HUES6 (cell line): ENCODE data around the gene ACOXL.
"Not testable (repeated sequence)": the region's sequence is repeated elsewhere in the genome, so short reads cannot be mapped to it uniquely, and the experiment has no call there.

Source experiments
- H3K27ac ChIP-seq: 2 replicates; pipeline ENCODE4 v1.7.0; 2013; ENCODE audit warnings: low read depth, mild to moderate bottlenecking, low read length, inconsistent platforms
- H3K27me3 ChIP-seq: 2 replicates; pipeline ENCODE4 v1.6.1; 2013; ENCODE audit warnings: low read length; ENCODE audit not compliant: control insufficient read depth, insufficient read depth
- H3K36me3 ChIP-seq: 2 replicates; pipeline ENCODE4 v1.6.1; 2013; ENCODE audit warnings: low read length; ENCODE audit not compliant: control insufficient read depth, insufficient read depth
- H3K4me1 ChIP-seq: 2 replicates; pipeline ENCODE4 v1.6.1; 2013; ENCODE audit warnings: low read length; ENCODE audit not compliant: control insufficient read depth, insufficient read depth
- H3K4me3 ChIP-seq: 2 replicates; pipeline ENCODE4 v1.5.1; 2013; ENCODE audit warnings: low read depth, low read length
- H3K9ac ChIP-seq: one replicate; pipeline ENCODE4 v1.6.1; 2013; ENCODE audit warnings: mild to moderate bottlenecking, low read length
- H3K9me3 ChIP-seq: 2 replicates; pipeline ENCODE4 v1.6.1; 2013; ENCODE audit warnings: low read depth, low read length; ENCODE audit not compliant: control insufficient read depth, insufficient read depth

Gene ACOXL

GRCh38 chr2:111042772-111043771, 310.7 kb downstream of the ACOXL start:
- Histone ChIP-seq H3K9me3 (no peaks in the 10 kb centered on the region), H3K36me3 (no peaks in the 10 kb centered on the region), H3K27me3 (no peaks in the 10 kb centered on the region), H3K27ac (no peak overlapping the region), H3K4me1 (no peaks in the 10 kb centered on the region), H3K4me3 (no peak overlapping the region), H3K9ac (no peak overlapping the region)

DNA sequence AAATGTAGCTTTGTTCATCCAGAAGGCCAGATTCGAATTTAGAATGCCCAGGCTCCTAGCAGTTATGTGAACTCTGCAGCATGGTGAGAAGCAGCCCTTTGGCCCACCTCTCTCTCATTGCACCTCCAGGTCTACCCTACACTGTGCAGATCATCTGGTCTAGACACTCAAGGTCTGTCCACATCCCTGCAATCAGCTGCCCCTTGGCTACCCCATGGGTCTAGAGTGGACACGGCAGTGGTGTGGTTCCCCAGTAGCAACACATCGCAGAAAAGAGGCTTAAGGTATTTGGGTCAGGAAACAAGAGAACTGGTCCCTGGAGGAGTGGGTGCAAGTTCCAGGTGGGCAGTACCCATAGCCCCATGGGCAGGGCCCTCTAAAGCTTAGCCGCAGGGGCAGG, 311.7 kb downstream of the ACOXL start:
- H3K4me3 ChIP-seq, result no peak overlapping the region
- H3K27ac ChIP-seq, result no peak overlapping the region
- H3K4me1 ChIP-seq, result no peaks in the 10 kb centered on the region
- H3K27me3 ChIP-seq, result no peaks in the 10 kb centered on the region
- H3K36me3 ChIP-seq, result no peaks in the 10 kb centered on the region
- H3K9ac ChIP-seq, result no peak overlapping the region
- H3K9me3 ChIP-seq, result no peaks in the 10 kb centered on the region

GRCh38 chr2:111045236-111045635, 312.9 kb downstream of the ACOXL start:
- not testable (repeated sequence) for H3K36me3 ChIP-seq, H3K4me1 ChIP-seq, H3K4me3 ChIP-seq, H3K27ac ChIP-seq, H3K27me3 ChIP-seq, H3K9me3 ChIP-seq, H3K9ac ChIP-seq

DNA sequence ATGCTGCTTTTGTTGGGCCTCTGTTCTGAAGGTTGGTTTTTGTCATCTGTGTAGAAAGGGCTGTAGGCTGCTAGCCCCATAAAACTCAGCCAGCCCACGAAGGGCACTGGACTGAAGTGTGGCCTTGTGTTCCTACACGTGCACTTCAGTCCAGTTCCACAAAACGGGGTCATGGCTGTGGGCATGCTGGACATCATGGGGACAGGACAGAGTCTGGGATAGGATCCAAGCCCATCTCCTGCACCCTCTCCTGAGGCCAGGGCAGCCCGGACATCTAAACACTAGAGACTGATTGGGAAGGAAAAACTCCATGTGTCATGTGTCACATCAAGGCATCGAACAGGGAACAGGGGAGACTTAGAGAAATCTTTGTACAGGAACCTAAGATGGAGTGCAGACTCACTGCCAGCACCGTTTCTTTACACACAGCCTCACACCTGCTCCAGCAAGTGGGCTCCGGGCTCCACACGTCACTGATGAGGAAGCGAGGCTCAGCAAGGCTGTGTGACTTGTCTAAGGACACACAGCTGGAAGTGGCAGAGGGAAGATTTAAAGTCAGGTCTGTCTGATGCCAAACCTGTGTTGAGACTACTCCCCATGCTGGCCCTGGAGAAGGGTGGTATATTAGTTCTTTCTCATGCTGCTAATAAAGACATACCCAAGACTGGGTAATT, 313.5 kb downstream of the ACOXL start:
- Histone ChIP-seq H3K27ac (no peak overlapping the region), H3K9me3 (no peaks in the 10 kb centered on the region), H3K27me3 (no peaks in the 10 kb centered on the region), H3K4me1 (no peaks in the 10 kb centered on the region), H3K4me3 (no peak overlapping the region), H3K9ac (no peak overlapping the region), H3K36me3 (no peaks in the 10 kb centered on the region)

DNA sequence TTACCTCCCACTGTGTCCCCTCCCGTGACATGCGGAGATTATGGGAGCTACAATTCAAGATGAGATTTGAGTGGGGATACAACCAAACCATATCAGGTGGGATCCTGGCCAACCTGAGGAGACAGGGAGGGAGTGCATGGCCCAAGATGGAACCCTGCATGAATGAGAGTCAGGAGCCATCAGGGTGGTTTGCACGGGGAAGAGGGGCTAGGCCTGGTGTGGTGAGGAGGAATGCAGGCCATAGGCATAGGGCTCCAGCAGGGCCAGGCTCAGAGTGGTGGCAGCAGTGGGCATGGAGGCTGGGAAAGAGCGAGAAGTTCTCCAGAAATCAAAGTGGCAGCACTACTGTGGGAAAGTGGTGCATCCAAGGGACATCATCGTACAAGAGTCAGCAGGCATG, 314.3 kb downstream of the ACOXL start:
- H3K9ac ChIP-seq, result no peak overlapping the region
- H3K9me3 ChIP-seq, result no peaks in the 10 kb centered on the region
- H3K4me3 ChIP-seq, result no peak overlapping the region
- H3K27ac ChIP-seq, result no peak overlapping the region
- H3K4me1 ChIP-seq, result no peaks in the 10 kb centered on the region
- no peaks in the 10 kb centered on the region for H3K36me3 ChIP-seq
- no peaks in the 10 kb centered on the region for H3K27me3 ChIP-seq

DNA sequence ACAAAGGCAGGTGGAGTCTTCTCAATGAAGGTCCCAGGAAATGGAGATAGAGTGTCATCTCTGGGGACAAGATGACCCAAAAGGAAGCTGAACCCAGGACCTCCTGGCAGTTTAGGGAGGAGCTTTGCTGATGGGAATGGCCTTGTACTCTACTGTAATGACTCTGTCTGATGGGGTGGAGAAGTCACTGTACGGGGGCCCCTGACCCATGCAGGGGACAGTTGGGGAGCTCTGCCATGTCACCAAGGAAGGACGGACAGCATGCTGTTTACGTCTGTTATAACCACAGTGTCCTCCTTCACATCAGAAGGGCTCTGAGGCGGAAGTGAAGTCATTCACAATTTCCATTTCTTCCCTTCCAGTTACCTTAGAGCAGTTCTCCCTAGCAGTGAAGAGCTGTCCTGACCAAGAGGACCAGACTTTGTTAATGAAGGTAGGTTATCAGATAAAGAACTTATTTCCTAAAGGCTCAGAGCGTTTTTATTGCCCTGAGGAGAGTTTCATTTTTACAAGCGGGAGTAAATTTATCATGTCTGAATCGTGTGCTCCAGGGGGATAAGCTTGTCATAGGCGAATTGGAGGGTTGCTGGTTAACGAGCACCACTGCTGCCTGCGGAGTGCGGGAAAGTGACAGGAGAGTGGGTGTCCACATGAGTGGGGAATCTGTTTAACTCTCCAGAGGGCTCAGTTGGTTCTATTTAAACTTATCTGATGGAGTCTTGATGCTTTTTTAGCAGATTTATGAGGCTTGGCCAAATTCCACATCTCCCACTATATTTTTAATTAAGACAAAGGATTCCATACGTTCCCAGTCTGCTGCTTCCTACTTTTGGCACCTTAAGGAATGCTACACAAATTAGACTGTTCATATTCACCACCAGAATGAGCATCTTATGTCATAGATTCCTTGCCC, 316.7 kb downstream of the ACOXL start:
- Histone ChIP-seq H3K27me3 (no peaks in the 10 kb centered on the region), H3K9ac (no peak overlapping the region), H3K36me3 (no peaks in the 10 kb centered on the region), H3K4me1 (no peaks in the 10 kb centered on the region), H3K9me3 (no peaks in the 10 kb centered on the region), H3K4me3 (no peak overlapping the region), H3K27ac (no peak overlapping the region)

DNA sequence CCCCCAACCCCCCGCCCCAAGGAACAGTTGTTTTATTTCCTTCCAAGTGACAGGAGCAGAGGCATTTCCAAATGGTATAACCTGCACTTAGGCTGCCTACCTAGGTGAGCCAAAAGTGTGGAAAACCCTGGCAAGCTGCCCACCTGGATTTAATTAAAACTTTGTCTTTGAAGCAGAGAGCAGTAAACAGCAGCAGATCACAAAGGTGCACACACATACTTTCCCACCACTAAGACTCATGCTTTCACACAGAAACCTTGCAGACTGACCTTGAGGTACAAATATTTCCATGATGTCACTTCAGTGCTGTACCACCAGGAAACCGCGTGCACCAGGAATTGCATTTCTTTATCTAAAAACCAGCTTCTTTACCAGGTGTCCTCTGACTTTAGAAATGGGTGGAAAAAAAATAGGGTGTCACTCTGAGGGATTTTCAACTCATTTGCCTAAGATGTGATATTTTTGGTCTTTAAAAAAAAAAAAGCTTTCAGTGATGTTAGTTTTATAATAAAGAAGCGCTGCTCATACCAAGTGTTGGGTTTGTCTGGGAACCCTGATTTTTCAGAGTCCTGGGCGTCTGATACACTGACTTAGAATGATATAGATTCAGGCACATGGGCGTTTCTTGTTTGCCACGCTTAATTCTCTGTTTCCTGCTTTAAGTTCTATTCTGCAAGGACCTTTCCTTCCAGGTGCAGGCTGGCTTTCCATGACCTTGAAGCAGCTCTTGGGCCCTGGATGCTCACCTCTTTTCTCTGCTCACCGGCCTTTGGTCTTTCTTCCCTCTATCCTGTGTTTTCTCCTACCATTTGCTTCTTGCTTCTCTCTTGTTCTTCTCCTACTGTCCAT, 317.6 kb downstream of the ACOXL start:
- H3K27me3 ChIP-seq, result no peaks in the 10 kb centered on the region
- no peak overlapping the region for H3K9ac ChIP-seq
- no peaks in the 10 kb centered on the region for H3K36me3 ChIP-seq
- no peaks in the 10 kb centered on the region for H3K9me3 ChIP-seq
- H3K4me1 ChIP-seq, result no peaks in the 10 kb centered on the region
- no peak overlapping the region for H3K27ac ChIP-seq
- H3K4me3 ChIP-seq, result no peak overlapping the region

DNA sequence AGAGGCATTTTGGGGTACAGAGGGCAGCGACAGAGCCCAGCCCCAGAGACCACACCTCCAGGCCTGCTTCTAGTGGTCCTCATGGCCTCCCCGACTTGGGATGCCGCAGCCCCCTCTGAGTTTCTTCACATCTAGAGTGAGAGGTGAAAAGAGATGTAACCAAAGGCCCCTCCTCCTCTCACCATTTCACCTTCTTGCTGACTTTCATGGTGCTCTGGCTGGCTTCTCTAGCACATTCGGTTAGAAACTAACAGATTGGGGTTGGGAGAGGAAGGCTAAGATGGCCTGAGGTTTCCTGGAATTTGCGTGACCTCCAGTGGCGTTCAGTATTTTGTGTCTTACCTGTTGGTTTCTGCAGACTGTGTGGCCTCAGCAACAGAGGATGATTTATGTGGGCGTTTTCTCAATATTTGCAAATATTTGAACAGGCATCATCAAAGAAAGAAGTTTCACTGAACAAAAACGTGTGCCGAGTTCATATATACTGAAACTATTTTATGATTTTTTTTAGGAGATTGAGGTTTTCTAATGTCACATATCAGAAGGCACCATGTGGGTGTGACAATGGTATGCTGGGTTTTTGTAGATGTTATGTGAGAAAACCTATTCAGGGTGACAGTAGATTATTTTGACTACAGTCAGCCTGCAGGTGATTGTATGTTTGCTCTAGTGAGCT, 318.5 kb downstream of the ACOXL start:
- H3K36me3 ChIP-seq, result no peaks in the 10 kb centered on the region
- H3K4me1 ChIP-seq, result no peaks in the 10 kb centered on the region
- no peak overlapping the region for H3K4me3 ChIP-seq
- no peaks in the 10 kb centered on the region for H3K9me3 ChIP-seq
- no peak overlapping the region for H3K27ac ChIP-seq
- H3K9ac ChIP-seq, result no peak overlapping the region
- no peaks in the 10 kb centered on the region for H3K27me3 ChIP-seq

- H3K9ac ChIP-seq, result no peak overlapping the region
- no peak overlapping the region for H3K4me3 ChIP-seq
- no peak overlapping the region for H3K27ac ChIP-seq
- H3K36me3 ChIP-seq, result no peaks in the 10 kb centered on the region
- no peaks in the 10 kb centered on the region for H3K27me3 ChIP-seq
- H3K9me3 ChIP-seq, result no peaks in the 10 kb centered on the region
- no peaks in the 10 kb centered on the region for H3K4me1 ChIP-seq
Measured at GRCh38 chr2:111052621-111053020, 320.2 kb downstream of the ACOXL start.

DNA sequence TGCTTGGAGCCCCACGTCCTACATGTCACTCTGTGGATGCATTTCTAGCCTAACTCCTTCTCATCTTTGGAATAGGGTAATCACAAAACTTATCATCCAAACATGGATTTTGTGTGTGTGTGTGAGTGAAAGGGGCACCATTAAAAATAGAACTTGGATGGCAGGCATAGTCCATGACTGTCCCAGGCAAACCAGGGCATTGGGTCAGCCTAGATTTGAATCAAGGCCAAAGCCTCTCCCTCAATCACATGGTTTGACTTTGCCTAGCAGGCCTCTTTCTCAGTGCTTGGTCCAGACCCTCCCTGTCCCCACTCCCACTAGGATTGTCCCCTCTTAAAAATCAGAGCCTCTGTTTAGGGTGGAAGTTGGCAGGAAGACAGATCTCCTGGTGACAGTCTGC, 320.9 kb downstream of the ACOXL start:
- Histone ChIP-seq H3K4me1 (no peaks in the 10 kb centered on the region), H3K9me3 (no peaks in the 10 kb centered on the region), H3K4me3 (no peak overlapping the region), H3K27ac (no peak overlapping the region), H3K36me3 (no peaks in the 10 kb centered on the region), H3K27me3 (no peaks in the 10 kb centered on the region), H3K9ac (no peak overlapping the region)
